ENCODE data around the gene MYZAP. TPM values are rescaled to one million over a fixed set of nuclear protein-coding genes. Genes with fewer than 3 reads are reported as not detected.

Gene MYZAP
- total and polyA plus RNA-seq, 2 of the 4 experiments (the other 2 are of a cell fraction) = not detected

DNA sequence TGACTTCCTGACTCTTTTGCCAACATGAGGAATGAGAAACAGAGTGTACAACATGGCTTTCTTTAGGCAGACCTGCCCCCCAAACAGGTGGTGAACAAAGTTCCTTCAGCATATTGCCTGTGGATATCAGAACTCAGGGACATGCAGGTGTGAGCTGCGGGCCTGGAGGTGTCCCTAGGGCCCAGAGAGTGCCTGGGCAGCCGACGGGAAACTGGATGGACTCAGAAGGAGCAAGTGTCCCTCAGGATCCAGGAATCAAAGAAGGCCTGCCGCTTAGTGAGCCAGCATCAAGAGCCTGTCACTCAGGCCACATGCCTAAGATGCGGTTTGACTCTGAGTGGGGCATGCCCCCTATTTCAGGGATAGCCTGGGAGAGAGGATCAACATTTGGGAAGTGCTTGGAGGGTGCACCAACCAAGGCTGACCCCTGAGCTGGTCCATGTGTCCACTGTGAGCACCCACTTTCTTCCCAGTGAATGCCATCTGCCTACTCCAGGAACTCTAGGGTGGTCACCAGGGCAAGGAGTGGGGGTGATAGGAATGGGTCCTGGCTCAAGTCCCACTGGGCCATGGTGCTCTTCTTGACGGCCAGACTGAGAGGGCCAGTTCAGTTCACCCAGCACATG, 98.8 kb downstream of the MYZAP start:
- ChIA-PET POLR2A (ENCODE audit: unreplicated experiment) (no interaction called here), CTCF (no interaction called here)
- Histone ChIP-seq H2AFZ (replicated peaks; ENCODE audit: low read length, poor library complexity) (no peak overlapping the region), H2AK5ac (ENCODE audit: low read depth, low read length) (no peak overlapping the region), H3K9me1 (ENCODE audit: insufficient read depth, low read length) (no peaks in the 10 kb centered on the region), H3K36me3 (ENCODE audit: control insufficient read depth, insufficient read depth, low read length) (no peaks in the 10 kb centered on the region), H3K9me3 (ENCODE audit: control insufficient read depth, insufficient read depth, low read length) (no peaks in the 10 kb centered on the region), H3K4me3 (ENCODE audit: insufficient read depth, low read depth, low read length) (no peak overlapping the region), H3K27ac (ENCODE audit: insufficient read depth, low read length) (no peak overlapping the region), H4K91ac (ENCODE audit: insufficient read depth, low read depth, low read length) (no peak overlapping the region), H2BK20ac (ENCODE audit: low read depth, low read length) (no peak overlapping the region), H4K8ac (ENCODE audit: low read depth in 2 of 2, low read length in 2 of 2) (no peak overlapping the region), H3K4me2 (ENCODE audit: low read depth, low read length) (no peak overlapping the region), H3K9ac (ENCODE audit: low read depth, low read length) (no peak overlapping the region), H3K23ac (ENCODE audit: low read depth, low read length) (no peak overlapping the region), H3K18ac (ENCODE audit: low read depth, low read length) (no peak overlapping the region), H2BK5ac (ENCODE audit: low read depth, low read length, poor library complexity, severe bottlenecking) (no peak overlapping the region), H3K4me1 (ENCODE audit: control insufficient read depth, insufficient read depth, low read length) (no peaks in the 10 kb centered on the region), H3K27me3 (ENCODE audit: control insufficient read depth, insufficient read depth, low read length) (no peaks in the 10 kb centered on the region; the same call in 1 of the 2 replicates), H4K20me1 (ENCODE audit: insufficient read depth, low read length) (no peaks in the 10 kb centered on the region), H3K79me1 (ENCODE audit: low read depth in 1 of 2, low read length in 2 of 2) (no peaks in the 10 kb centered on the region), H3K4ac (ENCODE audit: low read depth, low read length) (no peak overlapping the region), H3K14ac (replicated peaks; ENCODE audit: low read depth, low read length) (no peak overlapping the region), H4K5ac (ENCODE audit: low read depth, low read length) (no peak overlapping the region), H2AK9ac (replicated peaks; ENCODE audit: low read depth, low read length, poor library complexity) (no peak overlapping the region), H3K56ac (ENCODE audit: extremely low read depth, insufficient read depth, low read length) (no peak overlapping the region), H2BK15ac (ENCODE audit: low read depth, low read length) (no peak overlapping the region), H2BK120ac (ENCODE audit: low read depth, low read length) (no peak overlapping the region)
- ATAC-seq (ENCODE audit: low read depth) (no peak), DNase-seq (no peak)
- WGBS, 2 experiments (ENCODE audit: extremely low coverage in 2 of 2, insufficient read length in 1 of 2) = 84% methylated on average over 5 of the region's 6 CpGs; no CpG with 5 or more reads in 1 of the 2 experiments
- in situ Hi-C loops (cut with MboI; ENCODE audit: low sequenced_read_pairs) (no loop called here), intact Hi-C loops (cut with micrococcal nuclease) (no loop called here), dilution Hi-C loops (cut with HindIII; ENCODE audit: low sequenced_read_pairs, unreplicated experiment) (no loop called here)
- BruUV-seq (replicated peaks) = no TSS peak
- no peak for TF ChIP-seq POLR2A (IDR thresholded peaks at IDR 0.05; ENCODE audit: low read depth, low read length)
- TF ChIP-seq RCOR1 (IDR thresholded peaks at IDR 0.05; ENCODE audit: insufficient replicate concordance, low read length) = no peak
- TF ChIP-seq CEBPB (IDR thresholded peaks at IDR 0.05; ENCODE audit: low read depth, low read length) = no peak
- TF ChIP-seq MAFK (IDR thresholded peaks at IDR 0.05; ENCODE audit: low read depth, low read length) = no peak
- no peak for TF ChIP-seq FOS (IDR thresholded peaks at IDR 0.05; ENCODE audit: low read depth, low read length)
- TF ChIP-seq SMC3 (IDR thresholded peaks at IDR 0.05; ENCODE audit: low read depth, low read length) = no peak
